Epithelial cell of alveolus of lung (primary cell): Measurements from ENCODE around the gene NHSL1. TPM values are rescaled to one million over a fixed set of nuclear protein-coding genes. Genes with fewer than 3 reads are reported as not detected.

Experiments used
- total RNA-seq: library from RNA; depleted of rRNA; stranded (reverse); fragments of >200 nt; gene quantifications from 2 replicates; pipeline ENCODE4 v1.2.1, GENCODE V29; 2015

NHSL1 gene
- total RNA-seq, result 15.1 and 22.0 TPM in 2 replicates

GRCh38 chr6:138499303-138500018 lies at the start of gene NHSL1:
Gene NHSL1, minus strand, starts transcription at chr6:138499494. Its CDS starts 204 bp downstream, at chr6:138499290.

GRCh38 chr6:138403801-138404665 lies 95.3 kb downstream of the NHSL1 start, which contains the start of gene HEBP2:
Gene HEBP2, plus strand, starts transcription at chr6:138404223. Its CDS starts 273 bp downstream, at chr6:138404496.

GRCh38 chr6:138377844-138378243 lies 121.5 kb downstream of the NHSL1 start, which contains the start of gene SMIM28:
Gene SMIM28, plus strand, starts transcription at chr6:138377905. Its CDS starts 168 bp downstream, at chr6:138378073.

Other genes with a start within 250 kb of the NHSL1 start
- gene SMIM28, start 121.6 kb downstream of the NHSL1 start, total RNA-seq, result not detected in 2 replicates
- gene HEBP2, start 95.3 kb downstream of the NHSL1 start, total RNA-seq, result 52.6 and 70.2 TPM in 2 replicates